ENCODE data around the gene CFH. TPM values are rescaled to one million over a fixed set of nuclear protein-coding genes. Genes with fewer than 3 reads are reported as not detected.

Gene CFH
- total RNA-seq, 1 donor from 2014 or later = not detected

- no peaks in the 10 kb centered on the region for H3K9me3 Mint-ChIP-seq (ENCODE audit: low read depth)
- TF ChIP-seq, protein P1, sequence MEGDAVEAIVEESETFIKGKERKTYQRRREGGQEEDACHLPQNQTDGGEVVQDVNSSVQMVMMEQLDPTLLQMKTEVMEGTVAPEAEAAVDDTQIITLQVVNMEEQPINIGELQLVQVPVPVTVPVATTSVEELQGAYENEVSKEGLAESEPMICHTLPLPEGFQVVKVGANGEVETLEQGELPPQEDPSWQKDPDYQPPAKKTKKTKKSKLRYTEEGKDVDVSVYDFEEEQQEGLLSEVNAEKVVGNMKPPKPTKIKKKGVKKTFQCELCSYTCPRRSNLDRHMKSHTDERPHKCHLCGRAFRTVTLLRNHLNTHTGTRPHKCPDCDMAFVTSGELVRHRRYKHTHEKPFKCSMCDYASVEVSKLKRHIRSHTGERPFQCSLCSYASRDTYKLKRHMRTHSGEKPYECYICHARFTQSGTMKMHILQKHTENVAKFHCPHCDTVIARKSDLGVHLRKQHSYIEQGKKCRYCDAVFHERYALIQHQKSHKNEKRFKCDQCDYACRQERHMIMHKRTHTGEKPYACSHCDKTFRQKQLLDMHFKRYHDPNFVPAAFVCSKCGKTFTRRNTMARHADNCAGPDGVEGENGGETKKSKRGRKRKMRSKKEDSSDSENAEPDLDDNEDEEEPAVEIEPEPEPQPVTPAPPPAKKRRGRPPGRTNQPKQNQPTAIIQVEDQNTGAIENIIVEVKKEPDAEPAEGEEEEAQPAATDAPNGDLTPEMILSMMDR (IDR thresholded peaks at IDR 0.05; ENCODE audit: unreplicated experiment) = no peak
- H3K4me1 Mint-ChIP-seq (ENCODE audit: low read depth) = peaks cover 15% of the 10 kb centered on the region
- no peak overlapping the region for H3K4me3 Mint-ChIP-seq (ENCODE audit: low read depth)
- H3K27me3 Mint-ChIP-seq = no peaks in the 10 kb centered on the region
- H3K27ac Mint-ChIP-seq = no peak overlapping the region
- DNase-seq (ENCODE audit: low spot score, unreplicated experiment) = no peak
- no peaks in the 10 kb centered on the region for H3K36me3 Mint-ChIP-seq (ENCODE audit: insufficient read depth)
Measured at GRCh38 chr1:196611873-196612272, 40.0 kb upstream of the CFH start.

GRCh38 chr1:196619721-196620120, 32.1 kb upstream of the CFH start:
- no peak overlapping the region for H3K4me3 Mint-ChIP-seq (ENCODE audit: low read depth)
- TF ChIP-seq, protein P1 (IDR thresholded peaks at IDR 0.05; ENCODE audit: unreplicated experiment) = no peak
- H3K27ac Mint-ChIP-seq = no peak overlapping the region
- H3K4me1 Mint-ChIP-seq (ENCODE audit: low read depth) = peaks cover 4% of the 10 kb centered on the region
- no peaks in the 10 kb centered on the region for H3K36me3 Mint-ChIP-seq (ENCODE audit: insufficient read depth)
- DNase-seq (ENCODE audit: low spot score, unreplicated experiment) = no peak
- H3K27me3 Mint-ChIP-seq = no peaks in the 10 kb centered on the region
- no peaks in the 10 kb centered on the region for H3K9me3 Mint-ChIP-seq (ENCODE audit: low read depth)

DNA sequence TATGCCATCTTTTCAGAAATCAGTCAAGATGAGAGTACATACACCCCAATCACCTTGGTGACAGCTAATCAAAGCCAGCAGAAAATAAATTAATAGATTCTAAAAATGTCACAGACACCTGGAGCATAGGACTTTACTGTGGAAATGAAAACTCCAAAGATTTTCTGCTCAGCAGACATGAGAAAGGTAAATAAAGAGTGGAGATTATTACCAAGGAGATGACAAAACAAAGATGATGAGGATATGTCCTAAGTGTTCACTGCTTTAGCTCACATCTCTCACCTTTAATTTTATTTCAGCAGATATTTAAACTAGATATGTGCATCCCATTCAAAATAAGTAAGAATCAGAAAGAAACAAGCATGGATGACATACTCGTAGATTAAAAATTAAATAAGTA, 28.8 kb upstream of the CFH start:
- H3K4me1 Mint-ChIP-seq (ENCODE audit: low read depth) = peaks cover 4% of the 10 kb centered on the region
- TF ChIP-seq, protein P1 (IDR thresholded peaks at IDR 0.05; ENCODE audit: unreplicated experiment) = no peak
- DNase-seq (ENCODE audit: low spot score, unreplicated experiment) = no peak
- H3K27me3 Mint-ChIP-seq = no peaks in the 10 kb centered on the region
- peaks cover 3% of the 10 kb centered on the region for H3K9me3 Mint-ChIP-seq (ENCODE audit: low read depth)
- H3K36me3 Mint-ChIP-seq (ENCODE audit: insufficient read depth) = no peaks in the 10 kb centered on the region
- no peak overlapping the region for H3K4me3 Mint-ChIP-seq (ENCODE audit: low read depth)
- H3K27ac Mint-ChIP-seq = no peak overlapping the region

DNA sequence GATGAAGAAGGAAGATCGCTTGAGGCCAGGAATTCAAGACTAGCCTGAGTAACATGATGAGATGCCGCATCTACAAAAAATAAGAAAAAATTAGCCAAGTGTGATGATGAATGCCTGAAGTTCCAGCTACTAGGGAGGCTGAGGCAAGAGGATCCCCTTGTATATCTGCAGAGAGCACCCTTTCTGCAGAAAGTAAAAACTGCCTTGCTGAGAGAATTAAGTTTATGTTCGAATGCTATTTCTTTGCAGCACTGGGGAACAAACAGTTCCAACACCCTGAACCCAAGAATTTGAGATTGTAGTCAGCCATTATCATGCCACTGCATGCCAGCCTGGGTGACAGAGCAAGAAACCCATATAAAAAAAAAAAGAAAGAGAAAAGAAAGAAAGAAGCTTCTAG, 23.0 kb upstream of the CFH start:
- Mint-ChIP-seq H3K9me3 (ENCODE audit: low read depth) (peaks cover 13% of the 10 kb centered on the region), H3K4me1 (ENCODE audit: low read depth) (no peaks in the 10 kb centered on the region), H3K36me3 (ENCODE audit: insufficient read depth) (no peaks in the 10 kb centered on the region), H3K27me3 (no peaks in the 10 kb centered on the region), H3K4me3 (ENCODE audit: low read depth) (no peak overlapping the region), H3K27ac (no peak overlapping the region)
- TF ChIP-seq, protein P1 (IDR thresholded peaks at IDR 0.05; ENCODE audit: unreplicated experiment) = no peak
- DNase-seq (ENCODE audit: low spot score, unreplicated experiment) = no peak

- H3K27me3 Mint-ChIP-seq = no peaks in the 10 kb centered on the region
- TF ChIP-seq, protein P1 (IDR thresholded peaks at IDR 0.05; ENCODE audit: unreplicated experiment) = no peak
- H3K4me1 Mint-ChIP-seq (ENCODE audit: low read depth) = no peaks in the 10 kb centered on the region
- H3K36me3 Mint-ChIP-seq (ENCODE audit: insufficient read depth) = no peaks in the 10 kb centered on the region
- no peaks in the 10 kb centered on the region for H3K9me3 Mint-ChIP-seq (ENCODE audit: low read depth)
- no peak overlapping the region for H3K27ac Mint-ChIP-seq
- H3K4me3 Mint-ChIP-seq (ENCODE audit: low read depth) = no peak overlapping the region
- DNase-seq (ENCODE audit: low spot score, unreplicated experiment) = no peak
Measured at GRCh38 chr1:196637606-196638005, 14.2 kb upstream of the CFH start.

All from progenitor cell of endocrine pancreas (in vitro differentiated cells).